CD4-positive, alpha-beta T cell treated with Interferon gamma for 1 hour (primary cell): ENCODE data around the gene JKAMP.

ENCODE experiments used
- DNase-seq: peaks from one replicate; pipeline ENCODE4 v3.0.0-alpha.2; 2020

JKAMP gene

GRCh38 chr14:59481871-59482540, 2.3 kb upstream of the JKAMP start:
- no peak for DNase-seq

GRCh38 chr14:59482541-59483331, 1.6 kb upstream of the JKAMP start:
- DNase-seq = no peak

- DNase-seq = no peak
These were observed 954 bp upstream of the JKAMP start for GRCh38 chr14:59483363-59483762.

- no peak for DNase-seq
These were observed 390 bp downstream of the JKAMP start for GRCh38 chr14:59484639-59485175.

GRCh38 chr14:59490756-59491155, 6.4 kb downstream of the JKAMP start:
- no peak for DNase-seq

- no peak for DNase-seq
These were observed 8.1 kb downstream of the JKAMP start for GRCh38 chr14:59492384-59492783.

- no peak for DNase-seq
These were observed 16.4 kb downstream of the JKAMP start for GRCh38 chr14:59500732-59501131.

GRCh38 chr14:59503256-59503655, 18.9 kb downstream of the JKAMP start:
- no peak for DNase-seq

- DNase-seq = peak; percentile 12
These were observed 22.9 kb downstream of the JKAMP start for GRCh38 chr14:59507063-59507751.

GRCh38 chr14:59507752-59508103, 23.4 kb downstream of the JKAMP start:
- no peak for DNase-seq

GRCh38 chr14:59509101-59509500, 24.8 kb downstream of the JKAMP start:
- DNase-seq = no peak

- DNase-seq = no peak
These were observed 25.7 kb downstream of the JKAMP start for GRCh38 chr14:59510001-59510400.

- no peak for DNase-seq
These were observed 26.6 kb downstream of the JKAMP start for GRCh38 chr14:59510966-59511365.

GRCh38 chr14:59511916-59512575, 27.7 kb downstream of the JKAMP start:
- no peak for DNase-seq

GRCh38 chr14:59520224-59520623, 35.9 kb downstream of the JKAMP start:
- no peak for DNase-seq

- no peak for DNase-seq
These were observed 44.9 kb downstream of the JKAMP start for GRCh38 chr14:59529189-59529588.

GRCh38 chr14:59530349-59530748, 46.0 kb downstream of the JKAMP start:
- DNase-seq = no peak

- DNase-seq = no peak
These were observed 48.1 kb downstream of the JKAMP start for GRCh38 chr14:59532419-59532818.

GRCh38 chr14:59534361-59534987, 50.2 kb downstream of the JKAMP start:
- no peak for DNase-seq

GRCh38 chr14:59537476-59537875, 53.2 kb downstream of the JKAMP start:
- no peak for DNase-seq

- DNase-seq = no peak
These were observed 54.6 kb downstream of the JKAMP start for GRCh38 chr14:59538936-59539335.

GRCh38 chr14:59540852-59541251, 56.5 kb downstream of the JKAMP start:
- DNase-seq = no peak

GRCh38 chr14:59541731-59542130, 57.4 kb downstream of the JKAMP start:
- no peak for DNase-seq
